OCI-LY1 (cell line): ENCODE results near the gene PHACTR2.

Source experiments
- H2AFZ ChIP-seq: fragments of 200-600 bp; sonication (generic), shearing (Covaris generic); 2 replicates; pipeline ENCODE4 v1.6.0; 2014; ENCODE audit warnings: antibody characterized with exemption, mild to moderate bottlenecking, low read length
- H3F3A ChIP-seq: fragments of 200-600 bp; sonication (generic), shearing (Covaris generic); 2 replicates; pipeline ENCODE4 v1.6.0; 2014; ENCODE audit warnings: mild to moderate bottlenecking, antibody characterized with exemption, low read length, moderate library complexity; ENCODE audit not compliant: insufficient read depth
- H3K27ac ChIP-seq: fragments of 200-600 bp; sonication (generic); 2 replicates; pipeline ENCODE4 v1.5.1; 2014; ENCODE audit warnings: low read length, mixed run types, mild to moderate bottlenecking, low read depth; ENCODE audit not compliant: poor library complexity, severe bottlenecking
- H3K27me3 ChIP-seq: fragments of 200-600 bp; sonication (generic); 2 replicates; pipeline ENCODE4 v1.6.0; 2014; ENCODE audit warnings: antibody characterized with exemption, mild to moderate bottlenecking, low read length, moderate library complexity; ENCODE audit not compliant: insufficient read depth
- H3K36me3 ChIP-seq: fragments of 200-600 bp; sonication (generic); 2 replicates; pipeline ENCODE4 v1.6.1; 2014; ENCODE audit warnings: mild to moderate bottlenecking, antibody characterized with exemption, low read length, moderate library complexity, mixed read lengths; ENCODE audit not compliant: insufficient read depth
- H3K4me1 ChIP-seq: fragments of 200-600 bp; sonication (generic); 2 replicates; pipeline ENCODE4 v1.5.1; 2014; ENCODE audit warnings: mild to moderate bottlenecking, low read length, moderate library complexity; ENCODE audit not compliant: insufficient read depth, severe bottlenecking
- H3K4me2 ChIP-seq: fragments of 200-600 bp; sonication (generic), shearing (Covaris generic); 2 replicates; pipeline ENCODE4 v1.6.1; 2014; ENCODE audit warnings: low read length
- H3K4me3 ChIP-seq: fragments of 200-600 bp; sonication (generic); 2 replicates; pipeline ENCODE4 v1.5.1; 2014; ENCODE audit warnings: low read length, low read depth, mild to moderate bottlenecking, mixed read lengths; ENCODE audit not compliant: poor library complexity, severe bottlenecking
- H3K79me2 ChIP-seq: fragments of 200-600 bp; shearing (Covaris generic); 2 replicates; pipeline ENCODE4 v1.6.1; 2016; ENCODE audit warnings: mixed run types, low read length, mixed read lengths; ENCODE audit not compliant: insufficient read depth
- H3K9ac ChIP-seq: fragments of 200-600 bp; sonication (generic), shearing (Covaris generic); 2 replicates; pipeline ENCODE4 v1.6.1; 2014; ENCODE audit warnings: mild to moderate bottlenecking, low read length, mixed read lengths
- H3K9me2 ChIP-seq: fragments of 200-600 bp; sonication (generic), shearing (Covaris generic); 2 replicates; pipeline ENCODE4 v1.6.1; 2014; ENCODE audit warnings: low read depth, mild to moderate bottlenecking, low read length, mixed read lengths
- H3K9me3 ChIP-seq: fragments of 200-600 bp; shearing (Covaris generic); 2 replicates; pipeline ENCODE4 v1.6.1; 2014; ENCODE audit warnings: low read length, mixed read lengths
- H4K20me1 ChIP-seq: fragments of 200-600 bp; sonication (generic), shearing (Covaris generic); 2 replicates; pipeline ENCODE4 v1.6.0; 2016; ENCODE audit warnings: mild to moderate bottlenecking, low read length; ENCODE audit not compliant: insufficient read depth
- EZH2 ChIP-seq: fragments of 200-600 bp; sonication (generic), shearing (Covaris generic); IDR thresholded peaks from 2 replicates; pipeline ENCODE4 v1.8.0; 2017; ENCODE audit warnings: borderline replicate concordance, mixed run types, mild to moderate bottlenecking, antibody characterized with exemption, low read length, moderate library complexity, mixed read lengths
- TF ChIP-seq, protein P1 (sequence below): fragments of 200-600 bp; sonication (generic), shearing (Covaris generic); IDR thresholded peaks from 2 replicates; pipeline ENCODE4 v1.5.1; 2017; ENCODE audit warnings: mild to moderate bottlenecking, antibody characterized with exemption, low read length, moderate library complexity, mixed read lengths

Gene PHACTR2

GRCh38 chr6:143724876-143725275, 47.1 kb downstream of the PHACTR2 start:
- no peaks in the 10 kb centered on the region for H3K9me3 ChIP-seq
- H3K4me3 ChIP-seq: no peak overlapping the region
- H3K9ac ChIP-seq: no peak overlapping the region
- H3K27me3 ChIP-seq: no peaks in the 10 kb centered on the region
- TF ChIP-seq, protein P1, sequence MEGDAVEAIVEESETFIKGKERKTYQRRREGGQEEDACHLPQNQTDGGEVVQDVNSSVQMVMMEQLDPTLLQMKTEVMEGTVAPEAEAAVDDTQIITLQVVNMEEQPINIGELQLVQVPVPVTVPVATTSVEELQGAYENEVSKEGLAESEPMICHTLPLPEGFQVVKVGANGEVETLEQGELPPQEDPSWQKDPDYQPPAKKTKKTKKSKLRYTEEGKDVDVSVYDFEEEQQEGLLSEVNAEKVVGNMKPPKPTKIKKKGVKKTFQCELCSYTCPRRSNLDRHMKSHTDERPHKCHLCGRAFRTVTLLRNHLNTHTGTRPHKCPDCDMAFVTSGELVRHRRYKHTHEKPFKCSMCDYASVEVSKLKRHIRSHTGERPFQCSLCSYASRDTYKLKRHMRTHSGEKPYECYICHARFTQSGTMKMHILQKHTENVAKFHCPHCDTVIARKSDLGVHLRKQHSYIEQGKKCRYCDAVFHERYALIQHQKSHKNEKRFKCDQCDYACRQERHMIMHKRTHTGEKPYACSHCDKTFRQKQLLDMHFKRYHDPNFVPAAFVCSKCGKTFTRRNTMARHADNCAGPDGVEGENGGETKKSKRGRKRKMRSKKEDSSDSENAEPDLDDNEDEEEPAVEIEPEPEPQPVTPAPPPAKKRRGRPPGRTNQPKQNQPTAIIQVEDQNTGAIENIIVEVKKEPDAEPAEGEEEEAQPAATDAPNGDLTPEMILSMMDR: no peak
- TF ChIP-seq EZH2: no peak
- no peaks in the 10 kb centered on the region for H3K79me2 ChIP-seq
- no peaks in the 10 kb centered on the region for H3K4me1 ChIP-seq
- no peak overlapping the region for H3K4me2 ChIP-seq
- H3K9me2 ChIP-seq: no peaks in the 10 kb centered on the region
- no peak overlapping the region for H2AFZ ChIP-seq
- H3F3A ChIP-seq: no peaks in the 10 kb centered on the region
- H4K20me1 ChIP-seq: no peaks in the 10 kb centered on the region
- no peak overlapping the region for H3K27ac ChIP-seq
- H3K36me3 ChIP-seq: no peaks in the 10 kb centered on the region

GRCh38 chr6:143726015-143726647, 48.4 kb downstream of the PHACTR2 start:
- Histone ChIP-seq H4K20me1 (no peaks in the 10 kb centered on the region), H3K4me3 (no peak overlapping the region), H3K27me3 (no peaks in the 10 kb centered on the region), H3K27ac (no peak overlapping the region), H3K4me1 (no peaks in the 10 kb centered on the region), H3F3A (no peaks in the 10 kb centered on the region), H3K36me3 (no peaks in the 10 kb centered on the region), H3K9me3 (no peaks in the 10 kb centered on the region), H2AFZ (no peak overlapping the region), H3K9ac (no peak overlapping the region), H3K79me2 (no peaks in the 10 kb centered on the region), H3K4me2 (no peak overlapping the region), H3K9me2 (no peaks in the 10 kb centered on the region)
- TF ChIP-seq EZH2: no peak
- TF ChIP-seq, protein P1: no peak

GRCh38 chr6:143727035-143727434, 49.3 kb downstream of the PHACTR2 start:
- TF ChIP-seq, protein P1: no peak
- TF ChIP-seq EZH2: no peak
- Histone ChIP-seq H3K9ac (no peak overlapping the region), H3K4me3 (no peak overlapping the region), H3K4me2 (no peak overlapping the region), H4K20me1 (no peaks in the 10 kb centered on the region), H3K9me2 (no peaks in the 10 kb centered on the region), H3F3A (no peaks in the 10 kb centered on the region), H3K4me1 (no peaks in the 10 kb centered on the region), H3K27ac (no peak overlapping the region), H3K9me3 (no peaks in the 10 kb centered on the region), H2AFZ (no peak overlapping the region), H3K79me2 (no peaks in the 10 kb centered on the region), H3K36me3 (no peaks in the 10 kb centered on the region), H3K27me3 (no peaks in the 10 kb centered on the region)
